GM21528 (cell line): ENCODE data around the gene CMIP.
"Not testable (repeated sequence)": the region's sequence is repeated elsewhere in the genome, so short reads cannot be mapped to it uniquely, and the experiment has no call there.

Experiments
- ATAC-seq: cut with Tn5 transposase; IDR thresholded peaks from one replicate; pipeline ENCODE4 v1.9.1; 2021; ENCODE audit warnings: mild to moderate bottlenecking, moderate library complexity; ENCODE audit not compliant: unreplicated experiment, low FRiP score

The CMIP gene

DNA sequence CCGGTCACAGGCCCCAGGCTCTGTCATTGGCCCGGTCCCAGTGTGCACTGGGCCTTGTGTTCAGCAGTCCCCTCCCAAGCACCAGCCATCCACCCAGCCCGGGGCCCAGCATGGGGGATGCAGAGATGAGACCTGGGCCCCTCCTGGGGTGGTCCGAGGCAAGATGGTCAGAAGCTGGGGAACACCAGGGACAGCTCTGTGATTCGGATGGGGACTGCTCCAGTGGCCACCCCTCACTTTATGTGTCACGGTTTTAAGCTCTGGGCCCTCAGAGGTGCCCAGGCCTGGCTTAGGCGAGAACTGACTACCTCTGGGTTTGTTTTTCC, 242.5 kb downstream of the CMIP start:
- no peak for ATAC-seq

DNA sequence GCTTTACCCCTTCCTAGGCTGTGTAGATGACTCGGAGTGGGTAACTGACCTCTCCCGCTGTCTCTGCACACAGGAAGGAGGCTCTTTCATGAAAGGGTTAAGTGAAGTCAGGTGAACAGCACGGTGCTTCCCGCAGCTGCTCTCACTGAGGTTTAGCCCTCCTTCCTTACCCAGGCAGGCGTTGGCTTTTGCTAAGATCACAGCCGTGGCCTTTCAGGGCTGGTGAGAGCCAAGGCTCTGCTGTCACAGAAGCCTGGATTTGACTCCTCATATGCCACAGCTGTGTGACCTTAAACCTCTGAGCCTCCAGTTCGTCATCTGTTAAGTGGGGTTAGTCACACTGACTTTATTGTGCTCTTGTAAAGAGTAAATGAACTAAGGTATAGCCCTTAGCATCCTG, 243.6 kb downstream of the CMIP start:
- ATAC-seq = no peak

DNA sequence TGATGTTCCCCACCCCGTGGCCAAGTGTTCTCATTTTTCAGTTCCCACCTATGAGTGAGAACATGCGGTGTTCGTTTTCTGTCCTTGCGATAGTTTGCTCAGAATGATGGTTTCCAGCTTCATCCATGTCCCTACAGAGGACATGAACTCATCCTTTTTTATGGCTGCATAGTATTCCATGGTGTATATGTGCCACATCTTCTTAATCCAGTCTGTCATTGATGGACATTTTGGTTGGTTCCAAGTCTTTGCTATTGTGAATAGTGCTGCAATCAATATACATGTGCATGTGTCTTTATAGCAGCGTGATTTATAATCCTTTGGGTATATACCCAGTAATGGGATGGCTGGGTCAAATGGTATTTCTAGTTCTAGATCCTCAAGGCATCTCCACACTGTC, 244.2 kb downstream of the CMIP start:
- not testable (repeated sequence) for ATAC-seq

DNA sequence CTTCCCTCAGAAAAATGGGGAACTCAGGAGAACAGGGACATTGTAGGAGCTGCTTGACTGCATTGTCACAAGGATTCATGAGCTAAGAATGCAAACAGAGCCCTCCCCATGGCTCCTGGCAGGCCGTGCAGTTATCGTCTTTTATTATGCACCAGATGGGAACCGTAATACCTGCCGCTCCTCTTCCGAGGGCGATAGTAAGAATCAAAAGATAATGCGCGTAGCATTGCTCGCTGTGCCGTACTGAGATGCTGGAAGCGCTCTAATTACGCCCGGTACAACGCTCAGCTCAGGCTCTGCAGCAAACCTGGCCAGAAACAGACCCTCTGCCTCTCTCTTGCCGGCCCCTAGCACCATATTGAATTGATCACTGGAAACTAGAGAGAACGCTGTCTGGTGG, 247.4 kb downstream of the CMIP start:
- ATAC-seq = no peak

DNA sequence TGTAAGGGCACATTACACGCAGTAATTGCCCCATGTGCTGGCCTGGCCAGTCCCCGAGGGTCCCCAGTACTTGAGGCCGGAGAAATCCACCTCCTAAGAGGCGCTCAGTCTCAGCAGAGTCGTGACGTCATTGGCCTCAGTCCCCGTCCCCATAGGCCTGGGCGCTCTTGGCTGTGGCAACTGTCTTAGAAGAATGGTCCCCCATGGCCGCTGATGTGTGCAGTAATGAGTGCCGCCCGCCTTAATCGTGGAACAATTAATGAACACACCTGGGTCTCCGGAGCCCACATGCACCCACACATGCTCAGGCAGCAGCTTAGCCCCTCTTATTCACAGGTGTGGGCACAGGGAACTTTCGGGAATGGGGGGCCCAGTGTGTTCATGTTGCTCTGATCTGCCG, 248.0 kb downstream of the CMIP start:
- ATAC-seq = no peak

DNA sequence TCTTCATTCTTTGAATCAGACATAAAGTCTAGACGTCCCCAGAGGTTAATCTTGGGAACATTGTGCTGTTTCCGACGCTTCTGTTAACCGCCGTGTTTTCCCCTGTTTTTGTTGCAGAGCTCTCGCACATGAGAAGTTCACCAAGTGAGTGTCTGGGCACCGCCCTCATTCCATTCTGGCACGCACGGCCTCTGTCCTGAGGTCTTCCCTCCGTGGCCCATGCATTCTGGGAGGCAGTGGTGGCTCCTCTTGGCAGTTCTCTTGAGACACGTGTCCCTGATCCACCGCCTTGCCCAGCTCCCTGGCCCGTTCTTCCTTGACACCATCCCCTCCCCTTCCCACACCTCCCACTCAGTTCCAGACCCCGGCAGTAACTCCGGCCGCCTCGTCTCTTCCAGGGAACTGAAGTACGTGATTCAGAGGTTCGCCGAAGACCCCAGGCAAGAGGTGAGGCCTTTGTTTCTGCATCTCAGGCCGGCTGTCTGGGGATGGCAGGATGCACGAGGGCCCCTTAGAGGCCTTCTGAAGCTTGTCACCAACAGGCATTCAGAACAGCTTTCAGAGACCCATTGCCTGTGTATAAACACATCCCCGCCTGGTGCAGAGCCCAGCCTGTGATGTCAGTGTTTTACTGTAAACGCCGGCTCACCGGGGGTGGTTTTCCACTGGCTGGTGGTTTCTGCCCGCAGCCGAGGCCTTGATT, 248.6 kb downstream of the CMIP start:
- ATAC-seq = no peak

DNA sequence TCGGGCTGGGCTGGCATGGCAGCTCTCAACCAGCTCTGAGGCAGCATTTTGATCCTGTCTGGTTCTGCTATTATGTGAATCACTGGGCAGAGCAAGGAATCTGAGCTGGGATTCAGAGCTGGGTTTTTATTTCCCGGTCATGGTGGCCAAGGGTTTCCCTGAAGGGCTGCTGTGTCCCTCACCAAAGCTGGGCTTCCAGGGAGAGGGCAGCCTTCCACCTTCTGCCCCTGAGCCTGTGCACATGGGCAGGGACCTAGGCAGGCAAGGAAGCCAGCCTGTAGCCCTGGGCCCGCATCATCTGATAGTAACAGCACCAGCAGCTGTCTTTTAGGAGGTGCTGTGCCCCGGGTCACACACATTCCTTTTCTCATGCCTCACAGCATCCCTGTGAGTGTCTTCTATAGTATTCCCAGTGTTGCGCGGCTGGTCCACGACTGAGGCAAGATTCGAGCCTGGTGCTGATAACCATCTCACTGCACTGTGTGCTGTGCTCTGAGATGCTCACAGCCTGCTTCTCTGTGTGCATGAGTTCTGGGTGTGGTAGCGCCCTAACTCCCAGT, 249.2 kb downstream of the CMIP start:
- no peak for ATAC-seq

DNA sequence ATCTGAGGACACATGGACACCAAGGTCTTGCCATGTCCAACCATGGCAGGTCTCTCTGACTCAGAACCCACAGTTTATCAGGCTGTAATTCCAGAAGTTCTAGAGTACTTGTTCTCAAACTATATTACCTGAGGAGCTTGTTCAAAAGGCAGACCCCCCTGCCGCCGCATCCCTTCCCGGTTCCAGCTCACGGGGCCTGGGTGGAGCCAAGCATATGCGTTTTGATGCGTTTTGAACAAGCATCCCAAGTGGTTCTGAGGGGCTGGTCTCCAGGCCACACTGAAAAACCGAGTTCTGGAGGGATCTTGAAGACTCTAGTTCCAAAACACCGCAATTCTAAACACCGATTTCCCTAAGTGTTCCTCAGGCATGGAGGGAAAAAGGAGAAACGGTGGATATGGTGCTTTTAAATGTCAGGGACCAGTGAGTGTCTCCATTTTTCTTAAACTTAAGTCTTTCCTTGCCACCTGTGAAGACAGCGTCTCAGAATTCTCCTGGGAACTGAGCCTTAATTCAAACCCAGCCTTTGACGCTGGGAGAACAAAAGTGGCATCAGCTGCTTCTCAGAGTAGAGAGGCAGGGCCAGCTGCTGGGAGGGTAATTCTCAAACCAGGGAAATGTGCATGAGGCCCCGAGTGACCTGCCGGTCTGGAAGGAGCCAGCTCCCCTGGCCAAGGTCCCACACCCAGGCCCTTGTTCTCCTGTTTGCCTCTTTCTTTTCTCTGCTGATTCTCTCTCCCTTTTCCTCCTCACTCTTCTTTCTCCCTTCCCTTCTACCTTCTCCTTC, 250.1 kb downstream of the CMIP start:
- no peak for ATAC-seq

DNA sequence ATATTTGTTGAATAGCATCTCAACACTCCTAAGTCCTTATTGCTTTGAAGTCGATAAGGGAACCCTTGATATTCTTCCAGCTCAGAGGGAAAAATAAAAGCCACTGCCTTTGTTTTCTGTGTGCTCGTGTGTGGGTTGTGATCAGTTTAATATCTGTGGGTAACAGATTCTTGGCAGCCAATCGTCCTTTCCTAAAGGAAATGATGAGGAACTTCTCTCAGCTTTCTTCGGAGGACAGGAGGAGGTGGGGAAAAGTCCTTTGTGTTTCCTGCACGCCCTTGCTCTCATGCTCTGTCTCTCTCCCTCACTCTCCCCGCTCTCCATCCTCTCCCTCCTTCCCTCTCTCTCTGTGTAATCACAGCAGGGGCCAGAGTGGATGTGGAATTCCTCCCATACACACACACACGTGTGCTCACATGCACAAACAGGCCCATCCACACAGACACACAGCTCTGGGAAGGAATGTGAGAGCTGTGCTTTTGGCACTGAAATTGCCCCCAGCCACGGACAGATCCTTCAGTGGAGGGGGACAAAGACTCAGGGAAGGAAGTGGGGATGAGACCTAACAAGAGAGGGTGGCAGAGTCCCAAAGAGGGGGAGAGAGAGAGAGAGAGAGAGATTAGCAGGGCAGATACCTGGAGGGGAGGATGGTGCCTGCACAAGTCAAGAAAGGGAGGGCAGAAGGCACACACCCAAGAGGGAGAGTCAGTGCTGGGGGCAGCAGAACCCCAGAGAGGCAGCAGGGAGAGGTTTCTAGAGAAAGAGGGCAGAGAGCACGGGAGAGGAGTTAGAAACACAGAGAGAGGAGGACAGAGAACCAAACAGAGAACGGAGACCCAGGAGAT, 250.9 kb downstream of the CMIP start:
- ATAC-seq = no peak

DNA sequence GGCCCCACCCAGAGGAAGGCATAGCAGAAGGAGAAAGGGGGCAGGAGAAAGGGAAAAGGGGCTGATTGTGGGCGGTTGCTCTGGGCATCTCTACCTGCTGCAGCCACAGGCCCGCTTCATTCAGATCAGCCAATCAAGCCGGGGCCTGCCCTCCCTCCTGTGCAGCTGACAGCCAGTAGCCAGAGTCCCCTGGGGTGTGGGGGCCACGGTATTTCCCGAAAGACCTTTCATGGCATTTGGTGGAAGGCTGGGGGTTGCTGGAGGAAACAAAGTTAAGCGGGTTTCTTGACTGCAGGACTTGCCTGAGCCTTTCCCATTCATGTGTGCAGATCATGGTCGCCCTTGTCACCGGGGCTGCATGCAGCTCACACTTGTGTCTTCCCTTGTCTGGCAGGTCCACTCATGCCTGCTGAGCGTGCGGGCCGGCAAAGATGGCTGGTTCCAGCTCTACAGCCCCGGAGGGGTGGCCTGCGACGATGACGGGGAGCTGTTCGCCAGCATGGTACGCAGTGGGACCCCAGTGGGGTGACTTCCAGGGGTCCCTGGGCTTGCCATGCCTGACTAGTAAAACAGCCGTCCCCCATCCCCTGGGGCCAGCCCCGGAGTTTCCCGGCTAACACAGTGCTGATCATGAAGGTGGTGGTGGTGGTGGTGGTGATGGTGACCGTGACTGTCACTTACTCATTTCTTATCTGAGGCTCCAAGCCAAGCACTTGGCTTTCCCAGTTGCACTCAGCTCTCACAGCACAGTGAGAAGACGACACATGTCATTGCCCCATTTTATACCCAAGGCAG, 251.8 kb downstream of the CMIP start:
- ATAC-seq = no peak

DNA sequence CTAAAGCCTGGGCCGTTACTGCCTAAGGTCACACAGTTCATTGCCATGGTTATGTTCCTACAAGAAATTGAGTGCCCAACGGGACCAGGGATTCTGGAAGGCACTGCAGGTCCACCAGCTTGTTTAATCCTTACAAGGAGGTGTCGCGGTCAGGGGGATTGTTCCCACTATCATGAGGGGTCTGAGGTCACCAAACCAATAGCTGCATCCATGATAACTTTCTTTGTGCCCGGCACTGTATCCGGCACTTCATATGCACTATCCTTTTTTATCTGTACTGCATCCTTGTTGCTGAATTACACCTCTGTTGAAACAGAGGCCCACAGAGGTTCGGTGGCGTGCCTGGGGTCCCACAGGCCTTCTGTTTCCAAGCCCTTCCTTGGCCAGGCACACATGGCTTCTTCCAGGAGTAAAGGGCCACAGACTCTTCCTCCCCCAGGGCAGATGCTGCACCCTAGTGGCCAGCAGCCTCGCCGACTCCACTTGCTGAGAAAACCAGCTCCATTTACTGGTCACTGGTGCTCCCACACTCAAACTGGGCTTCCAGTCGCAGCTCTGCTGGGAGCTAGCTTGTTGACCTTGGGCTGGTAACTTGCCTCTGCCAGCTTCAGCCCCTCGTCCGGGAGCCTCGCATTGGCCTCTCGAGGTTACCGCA, 252.5 kb downstream of the CMIP start:
- ATAC-seq = no peak

DNA sequence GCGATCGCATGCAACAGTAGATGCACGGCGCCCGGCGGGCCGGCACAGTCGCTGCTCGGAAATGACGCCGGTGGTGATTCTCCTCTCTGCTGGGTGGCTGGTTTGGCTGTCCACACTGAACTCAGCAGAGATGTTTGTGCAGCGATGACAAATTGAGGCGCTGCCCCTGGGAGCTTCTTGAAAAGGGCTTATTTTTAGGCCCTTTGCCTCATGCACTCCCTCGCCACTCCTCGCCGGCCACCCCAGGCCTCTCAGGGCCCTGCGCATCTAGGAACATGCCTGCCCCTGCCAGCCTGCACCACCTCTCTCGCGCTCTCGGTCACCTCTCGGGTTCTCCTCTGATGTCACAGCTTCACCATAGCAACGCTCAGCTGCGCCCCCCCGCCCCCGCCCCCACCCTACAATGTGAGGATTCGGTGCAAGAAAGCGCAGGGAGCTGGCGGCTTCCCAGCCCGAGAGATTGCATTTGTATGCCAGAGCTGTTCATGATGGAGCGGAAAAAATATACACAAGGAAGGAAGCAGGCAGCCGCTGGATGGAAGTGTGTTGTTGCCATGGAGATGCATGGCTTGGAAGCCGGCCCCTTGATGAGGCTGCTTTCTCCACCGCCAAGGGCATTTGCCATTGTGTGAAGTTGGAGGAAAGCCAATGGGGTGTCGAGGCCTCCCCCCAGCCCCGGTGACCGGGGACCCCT, 253.2 kb downstream of the CMIP start:
- no peak for ATAC-seq

DNA sequence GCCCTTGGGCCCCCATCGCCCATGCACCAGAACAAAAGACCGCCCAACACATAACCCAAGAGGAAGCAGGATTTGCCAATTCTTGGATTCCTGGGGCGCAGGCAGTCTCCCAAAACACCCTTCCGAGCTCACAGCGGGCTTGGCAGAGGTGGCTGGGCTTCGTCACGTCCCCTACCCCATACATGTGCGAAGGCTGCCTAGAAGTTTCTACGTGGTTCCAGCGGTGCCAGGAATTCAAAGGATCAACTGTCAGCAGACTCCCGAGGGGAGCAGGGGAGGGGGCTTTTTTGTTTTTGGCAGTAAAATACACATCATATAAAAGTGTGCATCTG, 253.7 kb downstream of the CMIP start:
- ATAC-seq = no peak

DNA sequence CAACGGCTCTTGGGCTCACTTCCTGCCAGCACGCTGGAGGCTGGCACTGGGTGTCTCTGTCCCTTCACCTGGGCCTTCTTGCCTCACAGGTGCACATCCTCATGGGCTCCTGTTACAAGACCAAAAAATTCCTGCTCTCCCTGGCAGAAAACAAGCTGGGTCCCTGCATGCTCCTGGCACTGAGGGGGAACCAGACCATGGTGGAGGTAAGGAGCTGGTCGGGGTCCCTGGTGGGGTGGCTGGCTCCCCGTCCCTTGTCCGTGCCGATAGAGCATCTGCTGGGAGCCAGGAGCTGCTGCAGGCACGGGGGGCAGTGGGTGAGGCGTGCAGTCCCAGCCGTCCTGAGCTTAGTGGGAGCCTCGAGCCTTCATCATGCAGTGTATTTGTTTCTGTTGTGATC, 255.0 kb downstream of the CMIP start:
- no peak for ATAC-seq

DNA sequence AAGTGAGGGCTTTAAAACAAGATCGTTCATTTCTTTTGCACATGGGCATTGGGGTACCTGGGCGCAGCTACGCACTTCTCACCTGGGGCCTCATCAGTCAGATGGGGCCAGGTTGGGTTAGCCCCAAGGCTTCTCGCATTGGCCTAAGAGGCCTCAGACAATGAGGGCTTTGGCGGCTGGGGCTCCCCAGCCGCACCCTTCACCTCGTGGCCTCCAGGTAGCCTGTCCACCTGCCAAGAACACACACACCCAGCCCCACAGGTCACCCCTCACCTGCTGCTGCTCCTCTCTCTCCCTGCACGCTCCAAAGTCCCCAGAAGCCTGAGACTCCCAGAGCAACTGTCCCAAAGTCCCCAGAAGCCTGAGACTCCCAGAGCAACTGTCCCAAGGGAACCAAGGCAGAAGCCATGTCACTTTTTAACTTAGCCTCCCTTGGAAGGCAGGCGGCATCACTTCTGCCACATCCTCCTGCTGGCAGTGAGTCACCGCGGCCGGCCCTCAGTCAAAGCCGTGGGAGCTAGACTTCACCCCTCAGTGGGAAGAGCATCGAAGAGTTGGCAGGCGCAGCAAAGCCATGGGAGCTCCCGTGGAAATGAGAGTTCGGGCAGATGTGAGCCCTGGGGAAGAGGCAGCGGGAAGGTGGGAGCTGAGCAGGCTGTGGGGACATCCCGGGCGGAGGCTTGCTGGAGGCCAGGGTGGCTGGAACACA, 255.6 kb downstream of the CMIP start:
- ATAC-seq = no peak

DNA sequence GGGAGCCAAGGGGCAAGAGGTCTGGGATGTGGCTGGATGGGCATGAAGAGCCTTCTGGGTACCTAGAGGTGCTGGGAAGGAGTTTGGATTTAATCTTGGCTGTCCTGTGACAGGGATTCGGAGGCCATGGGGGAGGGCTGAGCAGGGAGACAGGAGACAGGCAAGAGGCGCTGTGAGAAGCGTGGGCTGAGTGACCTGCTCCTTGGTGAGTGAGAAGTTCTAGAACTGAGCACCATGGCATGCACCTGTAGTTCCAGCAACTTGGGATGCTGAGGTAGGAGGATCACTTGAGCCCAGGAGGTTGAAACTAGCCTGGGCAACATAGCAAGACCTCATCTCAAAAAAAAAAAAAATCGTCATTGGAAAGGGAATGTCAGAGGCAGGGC, 256.2 kb downstream of the CMIP start:
- ATAC-seq = no peak

DNA sequence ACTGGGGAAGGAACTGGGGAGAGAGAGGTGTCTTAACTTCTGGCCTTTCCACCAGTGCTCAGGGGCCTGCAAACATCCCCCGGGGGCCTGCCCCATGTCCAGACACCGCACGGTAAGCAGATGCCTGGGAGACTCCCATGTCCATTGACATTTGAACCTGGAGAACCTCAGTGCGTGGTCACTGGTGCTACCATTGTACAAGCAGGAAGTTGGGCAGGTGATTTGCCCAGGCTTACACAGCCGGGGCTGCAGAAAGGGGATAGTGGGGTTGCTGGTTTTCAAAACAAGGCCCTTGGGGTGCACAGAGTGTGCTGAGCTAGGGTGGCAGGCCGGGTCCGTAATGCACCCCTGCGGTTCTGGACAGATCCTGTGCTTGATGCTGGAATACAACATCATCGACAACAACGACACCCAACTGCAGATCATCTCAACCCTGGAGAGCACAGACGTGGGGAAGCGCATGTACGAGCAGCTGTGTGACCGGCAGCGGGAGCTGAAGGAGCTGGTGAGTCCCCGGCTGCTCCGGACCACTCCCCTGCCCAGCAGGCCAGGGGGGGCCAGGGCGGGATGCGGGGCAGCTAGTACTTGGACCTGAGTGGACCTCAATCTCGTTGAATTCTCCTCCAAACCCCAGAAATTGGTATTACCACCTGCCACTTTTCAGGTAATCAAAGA, 256.8 kb downstream of the CMIP start:
- no peak for ATAC-seq

DNA sequence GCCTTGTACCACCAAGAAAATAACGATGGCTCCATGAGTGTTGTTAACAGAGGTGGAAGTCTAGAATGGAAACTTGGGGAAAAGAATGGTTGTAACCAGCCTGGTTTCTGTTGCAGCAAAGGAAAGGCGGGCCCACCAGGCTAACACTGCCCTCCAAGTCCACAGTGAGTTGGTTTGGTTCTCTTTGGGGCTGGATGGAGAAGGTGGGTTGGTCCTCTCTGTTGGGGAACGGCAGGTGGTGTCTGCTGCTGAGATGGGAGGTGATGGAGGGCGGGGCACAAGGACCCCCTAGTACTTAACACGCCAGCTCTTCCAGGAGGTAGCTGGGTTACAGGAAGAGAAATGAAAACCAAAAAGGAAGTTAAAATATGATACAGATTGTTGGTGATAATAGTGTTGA, 257.9 kb downstream of the CMIP start:
- ATAC-seq = no peak
